GM12873 (cell line): ENCODE results near the gene CHST12.

Source experiments
- TF ChIP-seq, protein P1 (sequence below): IDR thresholded peaks from 2 replicates; pipeline ENCODE4 v1.5.1; 2012; ENCODE audit warnings: low read depth, mild to moderate bottlenecking, moderate library complexity, low read length, control low read depth; ENCODE audit not compliant: insufficient read depth; ENCODE audit errors: missing control alignments

CHST12 gene

GRCh38 chr7:2473496-2474180 is 70.2 kb downstream of the CHST12 start:
- TF ChIP-seq, protein P1, sequence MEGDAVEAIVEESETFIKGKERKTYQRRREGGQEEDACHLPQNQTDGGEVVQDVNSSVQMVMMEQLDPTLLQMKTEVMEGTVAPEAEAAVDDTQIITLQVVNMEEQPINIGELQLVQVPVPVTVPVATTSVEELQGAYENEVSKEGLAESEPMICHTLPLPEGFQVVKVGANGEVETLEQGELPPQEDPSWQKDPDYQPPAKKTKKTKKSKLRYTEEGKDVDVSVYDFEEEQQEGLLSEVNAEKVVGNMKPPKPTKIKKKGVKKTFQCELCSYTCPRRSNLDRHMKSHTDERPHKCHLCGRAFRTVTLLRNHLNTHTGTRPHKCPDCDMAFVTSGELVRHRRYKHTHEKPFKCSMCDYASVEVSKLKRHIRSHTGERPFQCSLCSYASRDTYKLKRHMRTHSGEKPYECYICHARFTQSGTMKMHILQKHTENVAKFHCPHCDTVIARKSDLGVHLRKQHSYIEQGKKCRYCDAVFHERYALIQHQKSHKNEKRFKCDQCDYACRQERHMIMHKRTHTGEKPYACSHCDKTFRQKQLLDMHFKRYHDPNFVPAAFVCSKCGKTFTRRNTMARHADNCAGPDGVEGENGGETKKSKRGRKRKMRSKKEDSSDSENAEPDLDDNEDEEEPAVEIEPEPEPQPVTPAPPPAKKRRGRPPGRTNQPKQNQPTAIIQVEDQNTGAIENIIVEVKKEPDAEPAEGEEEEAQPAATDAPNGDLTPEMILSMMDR: no peak

DNA sequence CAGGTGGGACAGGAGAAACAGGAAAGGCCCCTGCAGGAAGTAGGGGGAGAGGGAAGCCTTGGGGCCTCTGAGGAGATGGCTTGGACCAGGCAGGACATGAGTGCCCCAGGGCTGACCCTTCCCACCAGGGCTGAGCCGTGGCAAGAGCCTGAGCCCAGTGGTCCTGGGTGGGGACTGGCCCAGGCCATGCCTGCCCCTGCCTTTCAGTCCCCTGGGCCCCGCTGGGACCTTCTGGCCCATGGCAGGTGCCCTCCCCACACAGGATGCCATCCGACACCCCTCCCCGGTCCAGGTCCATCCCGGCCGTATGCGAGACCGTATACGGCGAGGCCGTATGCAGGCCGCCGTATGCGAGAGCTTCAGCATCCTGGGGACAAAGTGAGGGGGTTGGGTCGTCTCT is 70.8 kb downstream of the CHST12 start:
- TF ChIP-seq, protein P1: no peak

GRCh38 chr7:2474813-2475677 is 71.6 kb downstream of the CHST12 start:
- TF ChIP-seq, protein P1: no peak

DNA sequence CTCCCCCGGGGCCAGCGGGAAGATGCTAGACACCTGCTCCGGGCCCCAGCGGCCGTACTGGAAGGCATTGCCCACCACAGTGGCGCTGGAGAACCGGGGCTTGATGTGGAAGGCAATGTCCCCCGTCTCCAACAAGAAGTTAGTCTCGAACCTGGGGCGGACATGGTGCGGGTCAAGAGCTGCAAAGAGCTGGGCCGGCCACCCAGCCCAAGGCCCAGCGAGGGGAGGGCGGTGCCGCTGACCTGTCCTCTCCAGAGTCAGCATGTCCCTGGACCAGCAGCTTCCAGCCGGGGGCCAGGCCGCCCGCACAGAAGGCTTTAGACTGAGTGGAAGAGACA is 72.2 kb downstream of the CHST12 start:
- TF ChIP-seq, protein P1: no peak

DNA sequence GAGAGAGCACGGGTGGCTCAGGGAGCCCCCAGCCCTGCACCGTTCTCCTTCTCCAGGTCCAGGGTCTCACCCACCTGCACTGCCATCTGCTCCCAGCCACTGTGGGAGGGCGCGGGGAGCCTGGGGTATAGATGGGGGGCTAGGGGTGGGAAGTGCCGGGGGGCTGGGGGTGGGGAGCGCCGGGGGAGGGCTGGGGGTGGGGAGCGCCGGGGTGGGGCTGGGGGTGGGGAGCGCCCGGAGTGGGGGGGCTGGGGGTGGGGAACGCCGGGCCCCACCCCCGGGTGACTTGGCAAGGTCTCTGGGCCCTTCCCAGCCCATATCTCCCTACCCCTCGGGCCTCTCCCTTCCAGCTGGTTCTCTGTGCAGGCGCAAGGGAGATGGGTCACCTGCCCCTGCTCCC is 72.9 kb downstream of the CHST12 start, which contains the start of gene GRIFIN:
Gene GRIFIN, minus strand, starts transcription at position 101 of the 400 bp plus-strand sequence. Its CDS starts 15 bp downstream, at position 86.
- TF ChIP-seq, protein P1: no peak

- TF ChIP-seq, protein P1: no peak
Measured at GRCh38 chr7:2476776-2477446, 73.5 kb downstream of the CHST12 start.
